Lower leg skin (tissue), 4 donors: ENCODE measurements around the gene RENBP. TPM values are rescaled to one million over a fixed set of nuclear protein-coding genes. Genes with fewer than 3 reads are reported as not detected.

Experiments
- DNase-seq, 2 donors: peaks; one replicate each; pipeline ENCODE4 v3.0.0-alpha.2; 2019; ENCODE audit warnings: low spot score in 2 of 2
- H3K4me3 ChIP-seq: fragments of 200-600 bp; sonication (generic); 2 replicates; pipeline ENCODE4 v1.5.1; 2017; ENCODE audit warnings: mild to moderate bottlenecking, low read depth; ENCODE audit not compliant: poor library complexity, severe bottlenecking
- POLR2A ChIP-seq, 2 donors: fragments of 450-650 bp; IDR thresholded peaks; one replicate each; pipeline ENCODE4 v1.6.1; 2016 to 2017; ENCODE audit warnings: antibody characterized with exemption in 2 of 2, mild to moderate bottlenecking in 1 of 2, moderate library complexity in 1 of 2
- WGBS, 2 donors: methylation state at CpG; one replicate each; pipeline ENCODE4 v1.1.5; 2018; 5-methylcytosine and 5-hydroxymethylcytosine counted together
- intact Hi-C: fragments of 100-400 bp; cut with DNase I; formaldehyde crosslinking; loops from one replicate; pipeline ENCODE4 v1.15.0; 2023; ENCODE audit warnings: low total_unique reads
- total RNA-seq, 4 donors: library from RNA; depleted of rRNA; stranded (reverse); fragments of >200 nt; gene quantifications; one replicate each; pipeline ENCODE4 v1.1.0, GENCODE V29; 2016
- TF ChIP-seq, protein P1 (sequence below), 3 donors: fragments of 450-650 bp; IDR thresholded peaks; one replicate each; pipeline ENCODE4 v1.5.1; 2016; ENCODE audit warnings: antibody characterized with exemption in 3 of 3, mild to moderate bottlenecking in 3 of 3, moderate library complexity in 2 of 3

Gene RENBP
- total RNA-seq, 4 donors from 2014 or later, result 0.76 to 11.8 (median 4.2) TPM

GRCh38 chrX:153960077-153960476, 15.6 kb upstream of the RENBP start:
- intact Hi-C loops, result no loop called here

DNA sequence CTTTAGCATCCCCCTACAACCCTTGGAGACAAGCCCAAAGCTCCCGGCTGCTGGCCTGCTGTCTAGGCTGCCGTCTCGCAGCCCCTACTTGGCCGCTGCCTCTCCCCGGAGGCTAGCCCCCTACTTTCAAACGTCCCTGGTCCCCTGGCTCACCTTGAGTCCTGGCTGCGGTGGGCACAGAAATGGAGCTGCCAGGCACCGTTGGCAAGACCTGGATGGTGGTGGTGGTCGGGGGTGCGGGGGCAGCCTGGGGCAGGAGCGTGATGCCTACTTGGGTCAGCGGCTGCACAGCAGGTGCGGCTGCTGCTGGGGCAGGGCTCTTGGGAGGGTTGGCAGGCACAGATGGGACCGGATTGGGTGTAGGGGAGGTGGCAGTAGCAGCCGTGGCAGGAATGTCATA, 15.2 kb upstream of the RENBP start:
- no peak for TF ChIP-seq POLR2A (IDR thresholded peaks at IDR 0.05)
- TF ChIP-seq, protein P1, sequence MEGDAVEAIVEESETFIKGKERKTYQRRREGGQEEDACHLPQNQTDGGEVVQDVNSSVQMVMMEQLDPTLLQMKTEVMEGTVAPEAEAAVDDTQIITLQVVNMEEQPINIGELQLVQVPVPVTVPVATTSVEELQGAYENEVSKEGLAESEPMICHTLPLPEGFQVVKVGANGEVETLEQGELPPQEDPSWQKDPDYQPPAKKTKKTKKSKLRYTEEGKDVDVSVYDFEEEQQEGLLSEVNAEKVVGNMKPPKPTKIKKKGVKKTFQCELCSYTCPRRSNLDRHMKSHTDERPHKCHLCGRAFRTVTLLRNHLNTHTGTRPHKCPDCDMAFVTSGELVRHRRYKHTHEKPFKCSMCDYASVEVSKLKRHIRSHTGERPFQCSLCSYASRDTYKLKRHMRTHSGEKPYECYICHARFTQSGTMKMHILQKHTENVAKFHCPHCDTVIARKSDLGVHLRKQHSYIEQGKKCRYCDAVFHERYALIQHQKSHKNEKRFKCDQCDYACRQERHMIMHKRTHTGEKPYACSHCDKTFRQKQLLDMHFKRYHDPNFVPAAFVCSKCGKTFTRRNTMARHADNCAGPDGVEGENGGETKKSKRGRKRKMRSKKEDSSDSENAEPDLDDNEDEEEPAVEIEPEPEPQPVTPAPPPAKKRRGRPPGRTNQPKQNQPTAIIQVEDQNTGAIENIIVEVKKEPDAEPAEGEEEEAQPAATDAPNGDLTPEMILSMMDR (IDR thresholded peaks at IDR 0.05), result no peak
- WGBS, 2 donors, result 94 to 100% methylated on average over 3 to 15 of the region's 15 CpGs
- no peak for DNase-seq
- intact Hi-C loops, result no loop called here
- no peak overlapping the region for H3K4me3 ChIP-seq

More at GRCh38 chrX:153960077-153960476, 15.6 kb upstream of the RENBP start:
- H3K4me3 ChIP-seq, result no peak overlapping the region
- DNase-seq, result no peak
- WGBS, 2 donors, result 96 to 97% methylated on average over 9 to 15 of the region's 16 CpGs
- TF ChIP-seq, protein P1 (IDR thresholded peaks at IDR 0.05), result no peak
- no peak for TF ChIP-seq POLR2A (IDR thresholded peaks at IDR 0.05)

DNA sequence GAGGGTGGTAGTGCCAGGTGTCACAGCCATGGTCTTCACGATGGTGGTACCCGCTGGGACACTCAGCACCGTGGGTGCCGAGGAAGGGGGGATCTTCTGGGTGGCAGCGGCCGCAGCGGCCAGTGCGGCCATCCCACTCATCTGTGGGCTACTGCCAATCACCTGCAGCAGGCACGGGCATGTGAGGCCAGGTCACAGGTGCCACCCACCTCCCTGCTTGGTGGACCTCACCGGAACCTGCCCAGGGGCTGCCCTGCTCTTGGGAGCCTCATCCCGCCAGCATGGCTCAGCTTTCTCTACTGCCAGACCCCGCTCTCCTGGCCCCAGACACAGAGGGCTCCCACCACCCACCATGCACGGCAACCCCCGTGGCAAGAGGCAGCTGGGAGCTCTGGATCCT, 14.2 kb upstream of the RENBP start:
- 94% methylated on average over 6 to 14 of the region's 14 CpGs for WGBS, 2 donors
- no peak for DNase-seq
- TF ChIP-seq, protein P1 (IDR thresholded peaks at IDR 0.05), result no peak
- TF ChIP-seq POLR2A (IDR thresholded peaks at IDR 0.05), result no peak
- intact Hi-C loops, result no loop called here
- no peak overlapping the region for H3K4me3 ChIP-seq

- intact Hi-C loops, result no loop called here
- WGBS, 2 donors, result 90 to 95% methylated on average over 9 to 17 of the region's 17 CpGs
- TF ChIP-seq, protein P1 (IDR thresholded peaks at IDR 0.05), result no peak
- no peak for TF ChIP-seq POLR2A (IDR thresholded peaks at IDR 0.05)
- no peak for DNase-seq
- H3K4me3 ChIP-seq, result no peak overlapping the region
Measured at GRCh38 chrX:153957224-153957623, 12.8 kb upstream of the RENBP start.

GRCh38 chrX:153956044-153956907, 11.8 kb upstream of the RENBP start:
- WGBS, 2 donors, result 87 to 91% methylated on average over 10 to 34 of the region's 35 CpGs
- TF ChIP-seq, protein P1 (IDR thresholded peaks at IDR 0.05), result no peak
- TF ChIP-seq POLR2A (IDR thresholded peaks at IDR 0.05), result no peak
- no peak for DNase-seq
- intact Hi-C loops, result no loop called here
- no peak overlapping the region for H3K4me3 ChIP-seq
